ENCODE measurements around the gene COL27A1.

Gene COL27A1

GRCh38 chr9:114207034-114207810 lies 51.9 kb downstream of the COL27A1 start:
- no peak for DNase-seq (ENCODE audit: low read depth)

- no peak for DNase-seq (ENCODE audit: low read depth)
Observed at GRCh38 chr9:114207845-114208244, 52.5 kb downstream of the COL27A1 start.

- DNase-seq (ENCODE audit: low read depth), result no peak
Observed at GRCh38 chr9:114209151-114209550, 53.8 kb downstream of the COL27A1 start.

GRCh38 chr9:114210136-114210535 lies 54.8 kb downstream of the COL27A1 start:
- no peak for DNase-seq (ENCODE audit: low read depth)

GRCh38 chr9:114210691-114211276 lies 55.4 kb downstream of the COL27A1 start:
- no peak for DNase-seq (ENCODE audit: low read depth)

GRCh38 chr9:114212826-114213225 lies 57.5 kb downstream of the COL27A1 start:
- no peak for DNase-seq (ENCODE audit: low read depth)

- DNase-seq (ENCODE audit: low read depth), result no peak
Observed at GRCh38 chr9:114213566-114213965, 58.2 kb downstream of the COL27A1 start.

GRCh38 chr9:114214181-114214580 lies 58.8 kb downstream of the COL27A1 start:
- DNase-seq (ENCODE audit: low read depth), result no peak

- DNase-seq (ENCODE audit: low read depth), result no peak
Observed at GRCh38 chr9:114214686-114215414, 59.5 kb downstream of the COL27A1 start.

- no peak for DNase-seq (ENCODE audit: low read depth)
Observed at GRCh38 chr9:114216081-114216480, 60.7 kb downstream of the COL27A1 start.

- no peak for DNase-seq (ENCODE audit: low read depth)
Observed at GRCh38 chr9:114216976-114217375, 61.6 kb downstream of the COL27A1 start.

GRCh38 chr9:114218264-114219120 lies 63.2 kb downstream of the COL27A1 start:
- no peak for DNase-seq (ENCODE audit: low read depth)

- no peak for DNase-seq (ENCODE audit: low read depth)
Observed at GRCh38 chr9:114220061-114220541, 64.8 kb downstream of the COL27A1 start.

- no peak for DNase-seq (ENCODE audit: low read depth)
Observed at GRCh38 chr9:114221706-114222465, 66.5 kb downstream of the COL27A1 start.

GRCh38 chr9:114223564-114224246 lies 68.4 kb downstream of the COL27A1 start:
- DNase-seq (ENCODE audit: low read depth), result peak; percentile 70

- DNase-seq (ENCODE audit: low read depth), result peak; percentile 70
Observed at GRCh38 chr9:114224247-114224610, 68.9 kb downstream of the COL27A1 start.

GRCh38 chr9:114225561-114226212 lies 70.3 kb downstream of the COL27A1 start:
- DNase-seq (ENCODE audit: low read depth), result peak; percentile 77

GRCh38 chr9:114226246-114227055 lies 71.1 kb downstream of the COL27A1 start:
- DNase-seq (ENCODE audit: low read depth), result no peak
